HG03575 (cell line): ENCODE results near the gene CFI.
A peak's percentile ranks its signal among the peaks of the same experiment; 100 is the strongest.

ENCODE experiments used
- ATAC-seq: cut with Tn5 transposase; IDR thresholded peaks from one replicate; pipeline ENCODE4 v1.9.1; 2021; ENCODE audit not compliant: unreplicated experiment, insufficient number of reproducible peaks, low FRiP score; ENCODE audit errors: extremely low read depth

CFI gene

DNA sequence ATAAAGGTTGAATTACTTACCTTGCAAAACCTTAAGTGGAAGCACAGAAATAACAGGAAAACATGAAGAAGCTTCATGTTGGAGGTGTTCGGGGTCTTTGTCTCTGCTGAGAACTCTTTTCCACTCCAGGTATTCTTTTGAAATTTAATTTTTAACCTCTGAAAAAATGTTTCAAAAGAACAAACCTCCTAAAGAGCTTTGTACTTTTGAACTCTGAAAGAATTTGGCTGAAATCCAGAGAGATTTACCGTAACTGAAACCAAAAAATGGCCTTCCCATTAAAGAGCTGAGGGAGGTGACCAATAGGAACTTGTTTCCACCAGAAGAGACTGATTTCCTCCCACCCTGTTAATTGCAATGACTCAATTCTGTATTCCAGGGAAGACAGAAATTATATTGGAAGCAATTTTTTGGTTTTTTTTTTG is at the start of gene CFI:
Gene CFI, minus strand, starts transcription at position 105 of the 425 bp plus-strand sequence. Its CDS starts 28 bp downstream, at position 77.
- no peak for ATAC-seq

DNA sequence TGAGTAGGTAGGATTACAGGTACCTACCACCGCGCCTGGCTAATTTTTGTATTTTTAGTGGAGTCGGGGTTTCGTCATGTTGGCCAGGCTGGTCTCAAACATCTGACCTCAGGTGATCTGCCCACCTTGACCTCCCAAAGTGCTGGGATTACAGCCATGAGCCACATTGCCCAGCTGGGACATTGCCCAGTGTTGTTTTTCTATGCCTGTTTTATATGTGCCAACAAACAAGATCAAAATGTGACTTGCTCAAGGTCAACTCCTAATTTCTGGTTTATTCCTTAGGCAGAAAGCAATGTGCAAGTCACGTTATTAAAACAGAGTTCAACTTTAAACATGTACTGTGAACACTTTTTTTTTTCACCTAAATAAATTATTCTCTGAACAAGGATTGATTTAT is 48.8 kb upstream of the CFI start:
- ATAC-seq, result no peak

DNA sequence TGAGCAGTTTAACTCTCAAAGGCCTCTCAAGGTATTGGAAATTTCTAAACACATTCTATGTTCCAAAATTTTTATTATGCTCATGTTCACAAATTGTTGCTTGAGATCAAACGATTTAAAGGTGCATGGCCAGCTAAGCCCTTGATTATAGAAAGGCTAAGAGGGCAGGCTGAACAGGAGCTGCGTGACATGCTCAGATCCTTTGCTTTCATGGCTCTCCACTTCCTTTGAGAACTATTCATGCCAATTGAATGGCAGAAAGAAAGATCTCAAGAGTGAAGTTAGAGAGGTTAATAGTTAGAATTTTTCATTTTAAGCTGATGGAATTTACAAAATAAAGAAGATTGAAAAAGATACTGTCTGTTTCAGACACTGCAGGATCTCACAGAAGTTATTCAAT is 46.7 kb upstream of the CFI start:
- ATAC-seq, result no peak

DNA sequence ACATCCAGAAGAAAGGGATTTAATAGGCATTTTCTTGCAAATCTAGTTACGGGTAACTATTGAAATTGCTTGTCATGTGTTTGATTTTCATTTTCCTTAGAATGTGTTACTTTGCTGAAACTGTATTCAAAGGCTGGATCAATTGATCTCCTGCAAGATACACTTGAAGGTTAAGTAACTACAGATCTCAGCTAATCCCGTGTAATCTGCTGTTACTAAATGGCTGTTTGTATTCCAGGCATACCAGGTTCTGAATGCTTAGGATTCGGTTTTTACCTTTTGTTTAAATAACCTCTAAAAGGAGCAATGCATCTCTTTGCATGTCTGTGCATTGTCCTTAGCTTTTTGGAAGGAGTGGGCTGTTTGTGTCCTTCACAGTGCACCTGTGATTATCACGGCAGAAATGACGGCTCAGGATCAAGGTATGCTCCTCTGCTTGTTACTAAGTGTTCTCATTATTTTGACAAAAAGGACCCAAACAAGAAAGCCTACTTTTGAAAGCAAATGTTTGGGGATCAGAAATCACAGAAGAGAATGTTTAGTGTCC is 46.2 kb upstream of the CFI start, which contains the start of gene LRIT3:
Gene LRIT3, plus strand, starts transcription at position 212 of the 547 bp plus-strand sequence. Its CDS starts 95 bp downstream, at position 307.
- no peak for ATAC-seq

DNA sequence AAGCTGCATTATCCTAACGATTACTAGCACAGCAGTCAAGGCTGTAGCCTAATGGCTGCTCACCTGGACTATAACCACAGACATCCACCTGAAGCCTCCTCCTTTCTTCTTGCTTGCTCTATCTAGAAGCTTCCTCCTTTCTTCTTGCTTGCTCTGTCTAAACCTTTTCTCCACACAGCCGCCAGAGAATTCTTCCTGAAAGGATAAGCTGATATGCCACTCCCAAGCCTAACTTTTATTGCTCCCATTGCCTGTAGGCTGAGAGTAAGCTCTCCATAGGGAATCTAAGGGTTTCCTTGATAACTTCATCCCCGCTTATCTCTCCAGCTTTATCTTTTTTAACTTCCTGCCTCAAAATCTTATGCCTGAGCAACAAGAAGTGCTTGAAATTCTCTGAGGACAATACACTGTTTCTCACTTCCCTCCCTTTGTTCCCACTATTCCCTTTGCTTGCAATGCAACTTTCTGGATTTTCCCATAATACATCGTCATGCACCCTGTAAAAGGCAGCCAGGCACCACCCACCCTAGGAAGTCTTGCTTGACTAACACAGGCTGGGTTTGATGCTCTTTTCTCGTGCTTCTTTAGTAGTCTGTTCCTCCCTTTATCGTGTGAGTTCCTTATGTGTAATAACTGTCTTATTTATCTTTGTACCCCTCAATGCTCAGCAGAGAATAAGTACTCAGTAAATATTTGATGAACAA is 44.7 kb upstream of the CFI start:
- ATAC-seq, result no peak

DNA sequence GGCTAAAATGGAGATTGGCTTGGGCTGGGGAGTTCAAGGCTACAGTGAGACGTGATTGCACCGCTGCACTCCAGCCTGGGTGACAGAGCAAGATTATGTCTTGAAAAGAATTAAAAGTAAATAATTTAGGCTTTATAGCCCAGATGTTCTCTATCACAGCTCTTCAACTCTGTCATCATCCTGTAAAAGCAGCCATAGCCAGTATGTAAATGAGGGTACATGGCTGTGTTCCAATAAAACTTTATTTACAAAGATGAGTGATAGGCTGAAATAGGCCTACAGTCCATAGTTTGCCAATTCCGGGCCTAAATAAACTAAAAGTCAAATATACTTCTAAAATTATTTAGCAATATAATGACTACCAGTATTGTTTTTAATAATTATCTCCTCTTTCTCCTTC is 35.2 kb upstream of the CFI start:
- no peak for ATAC-seq

DNA sequence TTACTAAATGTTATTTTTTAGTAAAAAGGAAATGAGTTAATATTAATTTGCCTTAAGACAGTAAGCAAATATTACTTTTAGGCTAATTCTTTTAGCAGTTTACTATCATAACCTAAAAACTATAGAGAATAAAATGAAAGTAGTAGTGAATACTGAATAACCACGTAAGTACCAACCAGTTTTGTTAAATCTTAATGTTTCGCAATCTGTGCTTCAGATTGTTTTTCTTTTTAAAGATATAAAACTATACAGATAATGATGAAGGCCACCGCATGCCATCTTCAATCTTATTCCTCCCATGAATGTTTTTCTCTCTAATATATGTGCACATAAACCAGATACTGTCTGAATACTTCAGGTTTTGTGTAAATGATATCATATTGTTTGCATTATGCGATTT is 32.0 kb upstream of the CFI start:
- ATAC-seq, result no peak

DNA sequence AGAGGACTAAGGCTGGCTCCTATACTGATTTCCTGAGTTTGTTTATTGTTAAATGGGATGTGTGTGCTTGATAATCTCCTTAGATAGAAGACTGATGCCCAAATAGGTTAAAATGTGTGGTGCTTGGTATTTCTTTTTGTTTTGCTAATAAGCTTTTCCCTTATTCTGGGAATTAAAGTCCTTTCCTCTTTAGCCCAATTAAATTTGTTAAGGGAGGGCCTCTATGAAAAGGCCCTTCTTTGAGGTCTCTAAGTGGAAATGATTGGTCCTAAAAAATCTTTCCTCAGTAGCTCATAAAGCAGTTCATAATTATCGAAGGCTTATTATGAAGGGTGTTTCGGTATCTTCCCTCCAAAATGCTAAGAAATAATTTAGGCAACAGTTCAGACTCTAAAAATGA is 25.9 kb upstream of the CFI start, which contains the start of gene RRH:
Gene RRH, plus strand, starts transcription at position 301 of the 400 bp plus-strand sequence. Its CDS starts 56 bp downstream, at position 357.
- no peak for ATAC-seq

DNA sequence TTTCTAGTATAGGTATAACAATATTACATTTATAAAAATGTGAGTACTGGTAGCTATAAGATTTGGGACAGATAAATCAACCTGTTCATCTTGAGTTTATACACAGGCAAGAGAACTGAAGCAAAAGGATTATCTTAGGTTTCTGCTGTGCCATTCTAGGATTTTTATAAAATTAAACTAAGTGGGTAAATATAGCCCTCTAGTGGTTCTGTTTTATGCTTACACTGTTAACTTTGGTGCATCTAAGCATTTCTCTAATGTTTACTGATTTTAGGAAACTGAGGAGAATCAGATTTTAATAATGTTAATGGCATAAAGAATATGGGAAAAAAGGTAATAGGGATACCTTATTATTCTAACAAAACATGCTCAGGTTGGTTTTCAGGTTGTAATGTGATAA is 24.9 kb upstream of the CFI start:
- ATAC-seq, result no peak

DNA sequence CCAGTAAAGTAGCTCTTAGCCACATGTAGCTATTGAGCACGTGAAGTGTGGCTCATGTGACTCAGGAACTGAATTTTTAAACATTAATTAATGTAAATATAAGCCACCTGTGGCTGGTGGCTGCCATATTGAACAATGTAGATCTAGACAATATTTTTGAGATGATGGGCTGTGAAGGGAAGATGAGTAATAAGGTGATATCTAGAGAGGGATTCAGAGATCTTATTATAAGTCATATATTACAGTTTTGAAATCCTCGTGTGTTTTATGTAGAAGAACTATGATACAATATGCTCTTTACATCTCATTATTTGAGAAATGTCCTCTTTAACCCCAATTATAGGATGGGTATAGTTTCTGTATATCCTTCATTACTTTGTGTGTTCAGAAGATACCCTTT is 19.4 kb upstream of the CFI start:
- ATAC-seq, result no peak

DNA sequence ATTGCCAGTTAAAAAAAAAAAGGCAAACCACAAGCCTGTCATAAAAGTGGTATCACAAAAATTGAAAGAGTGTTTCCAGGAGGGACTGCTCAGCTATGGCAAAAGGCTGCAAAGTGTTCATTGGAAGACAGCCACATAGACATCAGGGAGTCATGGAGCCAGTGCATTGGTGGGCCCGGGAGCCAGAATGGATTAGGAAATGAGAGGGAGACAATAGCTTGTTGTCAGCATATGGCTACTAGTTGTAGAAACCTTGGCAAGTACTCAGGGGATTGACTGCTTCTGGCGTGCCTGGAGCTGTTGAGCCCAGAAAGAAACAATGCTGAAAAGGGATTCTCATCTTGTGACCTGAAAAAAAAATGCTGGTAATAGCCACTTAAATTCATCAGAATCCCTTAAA is 18.8 kb upstream of the CFI start:
- no peak for ATAC-seq

DNA sequence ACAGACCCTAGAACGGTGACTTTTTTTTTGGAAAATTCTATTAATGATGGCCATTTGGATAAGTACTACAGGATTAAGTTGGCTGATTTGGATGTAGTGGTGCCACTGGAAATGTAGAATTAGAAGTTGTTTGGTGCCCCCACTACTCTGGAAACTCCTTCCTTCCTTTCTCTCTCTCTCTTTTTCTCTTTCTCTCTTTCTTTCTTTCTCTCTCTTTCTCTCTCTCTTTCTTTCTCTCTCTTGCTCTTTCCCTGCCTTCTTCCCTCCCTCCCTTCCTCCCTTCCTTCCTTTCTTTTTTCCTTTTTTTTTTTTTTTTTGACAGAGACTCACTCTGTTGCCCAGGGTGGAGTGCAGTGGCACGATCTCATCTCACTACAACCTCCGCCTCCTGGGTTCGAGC is 16.5 kb upstream of the CFI start:
- ATAC-seq, result no peak

DNA sequence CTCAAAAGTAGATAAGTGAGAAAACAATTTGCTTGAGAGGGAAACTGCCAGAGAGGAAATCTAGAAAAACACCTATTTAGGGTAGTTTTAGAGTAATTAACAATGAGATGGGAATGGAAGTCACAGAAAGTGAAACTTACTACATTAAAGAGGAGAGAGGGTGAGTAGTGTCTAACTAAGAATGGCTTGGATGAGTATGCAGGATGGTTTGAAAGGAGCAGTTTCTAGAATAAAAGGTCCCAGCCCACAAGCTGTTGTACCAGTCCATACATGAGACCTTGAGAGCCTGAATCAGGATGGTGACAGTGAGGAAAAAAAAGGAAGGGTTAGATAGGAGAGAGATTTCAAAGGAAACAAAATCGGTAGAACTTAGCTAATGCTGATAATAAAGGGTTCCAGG is 15.1 kb upstream of the CFI start:
- no peak for ATAC-seq

DNA sequence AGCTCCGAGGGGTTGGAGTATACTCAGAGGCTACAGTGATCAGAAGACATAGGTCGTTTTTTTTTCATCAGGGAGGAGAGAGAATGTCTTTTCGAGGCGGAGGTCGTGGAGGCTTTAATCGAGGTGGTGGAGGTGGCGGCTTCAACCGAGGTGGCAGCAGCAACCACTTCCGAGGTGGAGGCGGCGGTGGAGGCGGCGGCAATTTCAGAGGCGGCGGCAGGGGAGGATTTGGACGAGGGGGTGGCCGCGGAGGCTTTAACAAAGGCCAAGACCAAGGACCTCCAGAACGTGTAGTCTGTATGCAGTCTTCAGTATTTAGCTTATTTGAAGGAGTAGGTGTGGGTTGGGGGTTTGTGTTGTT is 14.3 kb upstream of the CFI start:
- ATAC-seq, result no peak

DNA sequence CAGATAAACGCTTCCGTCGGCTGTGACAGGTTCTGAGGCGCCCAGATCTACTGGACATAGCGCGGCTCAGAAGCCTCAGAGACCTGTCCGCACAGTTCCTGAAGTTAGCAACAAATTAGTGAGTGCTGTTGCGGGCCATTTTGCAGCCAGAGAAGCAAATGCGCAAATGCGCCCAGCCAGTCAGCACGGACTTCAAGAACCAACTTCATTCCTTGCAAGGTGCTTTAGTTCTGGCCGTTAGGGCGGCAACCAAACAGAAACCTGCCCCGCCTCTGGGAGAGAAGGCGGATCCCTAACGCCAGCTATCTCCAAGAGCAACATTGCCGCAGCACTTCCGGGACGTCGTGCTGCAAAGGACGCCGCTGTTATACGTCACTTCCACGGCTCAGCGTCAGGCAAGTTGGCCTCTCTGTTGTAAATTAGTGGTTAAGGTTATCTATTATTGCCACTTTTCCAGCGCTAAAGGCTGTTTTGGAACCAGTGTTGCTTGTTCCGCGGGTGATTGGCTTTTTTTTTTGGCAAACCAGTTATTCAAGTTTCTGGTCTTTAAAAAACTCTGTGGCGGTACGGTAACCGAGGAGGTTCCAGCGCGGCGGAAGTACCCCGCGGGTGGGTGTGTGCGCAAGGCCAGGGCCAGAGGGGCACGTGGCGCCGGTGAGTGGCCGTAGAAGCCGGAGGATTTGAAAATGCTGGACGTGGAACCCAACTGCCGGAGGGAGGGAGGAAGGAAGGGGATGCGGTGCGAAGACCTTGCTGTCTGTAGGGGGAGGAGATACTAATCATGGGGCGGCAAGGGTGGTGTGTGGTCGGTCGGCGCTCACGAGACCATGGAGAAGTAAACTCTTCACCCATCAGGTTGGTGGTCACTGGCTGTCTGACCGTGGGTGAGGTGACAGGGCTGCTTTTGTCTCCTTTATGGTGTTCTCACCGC is 13.6 kb upstream of the CFI start, which contains the start of gene GAR1:
Gene GAR1, plus strand, starts transcription at position 612 of the 931 bp plus-strand sequence. CDS start 403 bp downstream, outside the sequence.
- peak; percentile 94 for ATAC-seq

DNA sequence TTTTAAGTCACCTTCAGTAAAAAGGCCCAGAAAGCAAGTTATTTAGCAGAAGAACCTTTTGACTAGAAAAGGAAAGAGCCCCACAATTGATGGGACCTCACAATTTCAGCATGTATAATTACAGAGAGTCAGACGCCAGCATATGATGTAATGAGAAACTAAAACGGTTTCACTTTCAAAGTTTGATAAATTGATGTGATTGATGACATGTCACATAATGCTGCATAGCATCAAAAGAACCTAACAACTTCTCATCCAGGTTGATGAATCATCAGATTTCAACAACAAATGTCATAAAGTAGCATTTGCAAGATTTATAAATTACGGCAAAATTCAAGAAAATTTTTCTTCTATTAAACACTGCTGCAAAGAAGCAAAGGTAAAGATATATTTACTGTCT is 9.9 kb upstream of the CFI start:
- ATAC-seq, result no peak

DNA sequence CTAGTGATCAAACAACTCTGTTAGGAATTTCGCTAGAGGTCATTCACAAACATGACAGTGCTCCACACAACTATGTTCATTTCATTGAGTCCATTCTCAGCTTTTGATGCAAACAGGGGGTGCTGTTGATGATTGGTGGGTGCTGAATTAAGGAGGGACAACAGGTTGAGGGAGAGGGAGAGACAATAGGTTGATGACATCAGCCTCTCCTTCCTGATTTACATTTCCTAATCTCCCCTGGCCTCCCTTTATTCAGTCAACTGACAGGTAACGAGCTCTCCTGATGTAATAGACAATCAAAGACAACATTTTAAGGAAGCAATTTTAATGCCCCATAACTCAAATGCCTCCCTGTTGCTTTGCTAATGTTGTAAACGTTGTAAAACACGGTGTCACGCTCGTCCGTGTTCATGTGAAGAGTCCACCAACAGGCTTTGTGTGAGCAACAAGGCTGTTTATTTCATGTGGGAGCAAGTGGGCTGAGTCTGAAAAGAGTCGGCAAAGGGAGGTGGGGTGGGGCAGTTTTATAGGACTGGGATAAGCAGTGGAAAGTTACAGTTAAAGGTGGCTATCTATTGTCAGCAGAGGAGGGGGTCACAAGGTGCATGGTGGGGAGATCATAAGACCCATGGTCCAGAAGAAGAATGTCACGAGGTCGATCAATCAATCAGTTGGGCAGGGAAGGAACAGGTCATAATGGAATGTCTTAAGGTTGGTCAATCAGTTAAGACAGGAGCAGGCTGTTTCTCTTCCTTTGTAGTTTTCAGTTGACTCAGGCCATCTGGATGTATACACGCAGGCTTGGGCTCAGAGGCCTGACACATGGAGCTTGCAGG is 9.0 kb upstream of the CFI start:
- ATAC-seq, result no peak

DNA sequence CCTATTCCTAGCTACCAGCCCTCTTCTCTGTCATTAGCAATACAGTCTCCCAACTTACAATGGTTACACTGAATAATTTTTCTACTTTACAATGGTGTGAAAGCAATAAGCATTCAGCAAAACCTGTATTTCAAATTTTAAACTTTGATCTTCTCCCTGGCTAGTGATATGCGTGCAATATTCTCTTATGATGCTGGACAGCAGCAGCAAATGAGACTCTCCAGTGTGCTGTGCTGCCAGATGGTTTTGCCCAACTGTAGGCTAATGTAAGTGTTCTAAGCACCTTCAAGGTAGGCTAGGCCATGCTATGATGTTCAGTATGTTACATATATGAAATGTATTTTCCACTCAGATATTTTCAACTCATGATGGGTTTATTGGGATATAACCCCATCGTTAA is 7.9 kb upstream of the CFI start:
- no peak for ATAC-seq
